Measurements from ENCODE around the gene HTR3A.

Gene HTR3A

DNA sequence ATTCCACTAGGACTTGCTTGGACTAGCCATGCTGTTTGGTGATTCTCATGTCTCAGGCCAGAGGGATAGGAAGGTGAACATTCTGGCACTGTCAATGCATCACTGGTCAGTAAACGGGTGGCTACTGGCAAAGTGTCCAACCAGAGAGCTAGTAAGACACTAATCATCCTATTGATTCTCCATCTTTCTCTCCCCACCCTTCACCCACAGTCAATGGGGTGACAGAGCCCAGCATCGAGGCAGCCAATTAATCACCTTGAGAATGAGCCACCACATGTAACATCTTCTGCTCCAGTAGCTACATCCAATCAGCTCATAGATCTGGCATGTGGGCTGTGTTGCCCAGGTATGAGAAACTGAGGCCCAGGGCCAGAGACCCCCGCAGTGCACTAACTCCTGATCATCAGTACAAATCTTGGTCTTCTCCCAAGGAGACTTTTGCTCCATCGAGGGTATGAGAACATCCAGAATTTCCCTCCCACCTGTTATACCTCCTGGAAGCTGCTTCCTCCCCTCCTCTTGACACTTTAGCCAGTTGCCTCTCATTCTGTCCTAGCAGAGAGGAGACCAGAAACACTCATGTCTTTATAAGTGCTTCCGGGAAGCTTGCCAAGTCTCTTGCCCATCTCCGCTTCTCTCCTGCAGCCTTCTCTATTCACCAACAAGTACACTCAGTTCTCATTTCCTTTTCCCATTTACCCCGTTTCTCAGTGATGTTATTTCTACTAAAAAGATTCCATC, 17.0 kb downstream of the HTR3A start:
- DNase-seq (ENCODE audit: low read depth, low spot score): no peak
- ChIA-PET CTCF (interaction anchor here (1.2 to 8.8 kb wide), 4 partner anchors 11 to 270 kb away, joined by 3 to 251 read pairs (median 12); no protein-coding TSS in a partner anchor), POLR2A (no interaction called here)
- H3K4me3 ChIP-seq (ENCODE audit: low read depth, low read length): no peak overlapping the region
- TF ChIP-seq, protein P1, sequence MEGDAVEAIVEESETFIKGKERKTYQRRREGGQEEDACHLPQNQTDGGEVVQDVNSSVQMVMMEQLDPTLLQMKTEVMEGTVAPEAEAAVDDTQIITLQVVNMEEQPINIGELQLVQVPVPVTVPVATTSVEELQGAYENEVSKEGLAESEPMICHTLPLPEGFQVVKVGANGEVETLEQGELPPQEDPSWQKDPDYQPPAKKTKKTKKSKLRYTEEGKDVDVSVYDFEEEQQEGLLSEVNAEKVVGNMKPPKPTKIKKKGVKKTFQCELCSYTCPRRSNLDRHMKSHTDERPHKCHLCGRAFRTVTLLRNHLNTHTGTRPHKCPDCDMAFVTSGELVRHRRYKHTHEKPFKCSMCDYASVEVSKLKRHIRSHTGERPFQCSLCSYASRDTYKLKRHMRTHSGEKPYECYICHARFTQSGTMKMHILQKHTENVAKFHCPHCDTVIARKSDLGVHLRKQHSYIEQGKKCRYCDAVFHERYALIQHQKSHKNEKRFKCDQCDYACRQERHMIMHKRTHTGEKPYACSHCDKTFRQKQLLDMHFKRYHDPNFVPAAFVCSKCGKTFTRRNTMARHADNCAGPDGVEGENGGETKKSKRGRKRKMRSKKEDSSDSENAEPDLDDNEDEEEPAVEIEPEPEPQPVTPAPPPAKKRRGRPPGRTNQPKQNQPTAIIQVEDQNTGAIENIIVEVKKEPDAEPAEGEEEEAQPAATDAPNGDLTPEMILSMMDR (IDR thresholded peaks at IDR 0.05; ENCODE audit: insufficient read depth, low read length, missing control alignments): no peak

DNA sequence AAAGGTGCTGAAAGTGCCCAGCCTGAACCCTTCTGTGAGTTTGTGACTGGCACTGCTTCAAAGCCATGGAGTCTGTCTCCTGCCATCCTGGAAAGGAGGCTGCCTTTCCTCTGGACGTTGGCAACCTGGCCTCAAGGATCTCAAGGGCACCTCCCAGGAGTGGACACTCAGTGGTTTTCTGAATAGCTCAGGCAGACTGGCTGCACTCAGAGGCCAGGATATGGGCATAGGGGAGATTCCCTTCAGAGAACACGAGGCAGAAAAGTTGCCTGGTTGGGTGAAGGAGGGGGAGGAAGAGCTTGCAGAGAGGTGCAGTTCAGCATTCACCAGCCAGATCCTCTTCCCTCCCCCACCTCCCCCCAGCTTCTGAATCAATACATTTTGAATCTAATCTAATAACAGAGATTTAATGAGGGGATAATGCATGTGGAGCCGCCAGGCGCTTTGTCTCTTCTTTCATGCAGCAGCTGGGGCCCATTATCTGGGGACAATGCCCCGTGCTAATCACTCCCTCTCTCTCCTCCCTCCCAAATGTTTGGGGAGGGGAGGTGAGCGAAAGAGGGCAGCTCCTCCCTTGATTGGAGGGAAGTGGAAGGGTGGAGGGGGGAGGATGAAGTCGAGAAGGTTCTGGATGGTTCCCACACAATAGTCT, 17.7 kb downstream of the HTR3A start:
- CTCF ChIA-PET: interaction anchor here (1.2 to 8.8 kb wide), 5 partner anchors 11 to 276 kb away, joined by 3 to 251 read pairs (median 8); no protein-coding TSS in a partner anchor
- TF ChIP-seq, protein P1 (IDR thresholded peaks at IDR 0.05; ENCODE audit: insufficient read depth, low read length, missing control alignments): no peak
- POLR2A ChIA-PET: no interaction called here
- DNase-seq (ENCODE audit: low read depth, low spot score): no peak
- H3K4me3 ChIP-seq (ENCODE audit: low read depth, low read length): no peak overlapping the region

DNA sequence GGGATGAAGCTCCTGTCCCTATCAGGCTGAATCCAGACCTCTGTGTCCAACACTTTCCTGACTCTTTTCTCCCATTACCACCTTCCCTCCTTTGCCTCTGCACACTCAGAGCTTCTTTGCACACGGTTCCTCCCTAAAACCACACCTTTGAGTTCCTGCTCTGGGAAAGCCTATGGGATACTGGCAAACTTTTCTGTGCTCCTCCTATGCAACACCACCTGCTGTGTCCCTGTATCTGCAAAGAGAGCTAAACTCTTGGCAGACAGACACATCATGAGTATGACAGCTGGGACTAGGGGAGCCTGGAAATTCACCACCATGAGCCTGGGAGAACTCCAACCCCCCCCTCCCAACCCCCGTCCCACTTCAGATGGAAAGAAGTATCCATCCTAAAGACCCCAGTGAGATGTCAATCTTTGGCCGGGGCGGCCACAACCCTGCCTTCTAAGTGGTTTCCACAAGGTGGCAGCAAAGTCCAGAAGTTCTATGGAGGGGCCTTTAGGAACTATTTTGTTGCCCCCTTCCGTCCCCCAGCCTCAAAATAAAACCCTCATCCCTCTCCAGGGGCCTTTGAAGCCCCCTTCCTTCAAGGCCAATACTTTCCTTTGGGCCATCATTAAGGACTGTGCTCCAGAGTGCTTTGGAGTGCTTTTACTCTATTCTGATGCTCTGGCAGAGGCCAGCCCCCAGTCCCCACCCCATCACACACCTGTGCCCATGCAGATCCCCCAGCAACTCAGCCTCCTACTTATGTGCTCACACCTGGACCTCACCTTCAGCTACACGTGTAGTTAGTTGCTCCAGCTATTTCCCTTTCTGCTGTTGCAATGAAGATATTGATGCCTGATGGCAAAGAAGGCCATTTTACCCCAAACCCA, 19.4 kb downstream of the HTR3A start:
- no peak overlapping the region for H3K4me3 ChIP-seq (ENCODE audit: low read depth, low read length)
- CTCF ChIA-PET: interaction anchor here (0.6 to 8.8 kb wide), 9 partner anchors 9 to 274 kb away, joined by 3 to 251 read pairs (median 5); no protein-coding TSS in a partner anchor
- POLR2A ChIA-PET: no interaction called here
- TF ChIP-seq, protein P1 (IDR thresholded peaks at IDR 0.05; ENCODE audit: insufficient read depth, low read length, missing control alignments): peak; percentile 47
- DNase-seq (ENCODE audit: low read depth, low spot score): no peak

DNA sequence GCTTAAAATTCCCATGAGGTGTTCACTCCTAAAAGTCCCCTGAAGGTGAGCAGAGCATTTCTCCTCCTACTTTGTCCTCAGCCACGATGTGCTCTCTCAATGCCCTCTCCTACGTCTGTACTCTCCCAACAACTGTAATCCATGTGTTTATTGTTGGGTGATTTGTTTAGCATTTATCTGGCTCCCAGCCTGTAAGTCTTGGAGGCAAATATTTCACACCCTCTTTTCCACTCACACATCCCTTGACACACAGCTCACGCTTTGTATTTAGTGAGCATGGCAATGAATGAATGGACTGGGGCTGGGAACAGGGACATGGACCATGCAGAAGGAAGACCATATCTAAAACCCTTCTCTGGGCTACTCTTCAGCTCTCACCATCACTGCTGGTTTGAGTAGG, 22.6 kb downstream of the HTR3A start:
- H3K4me3 ChIP-seq (ENCODE audit: low read depth, low read length): no peak overlapping the region
- no peak for DNase-seq (ENCODE audit: low read depth, low spot score)
- CTCF ChIA-PET: interaction anchor here (8.8 kb wide), 1 partner anchor 264 kb away, joined by 251 read pairs; no protein-coding TSS in a partner anchor
- POLR2A ChIA-PET: no interaction called here
- TF ChIP-seq, protein P1 (IDR thresholded peaks at IDR 0.05; ENCODE audit: insufficient read depth, low read length, missing control alignments): no peak

DNA sequence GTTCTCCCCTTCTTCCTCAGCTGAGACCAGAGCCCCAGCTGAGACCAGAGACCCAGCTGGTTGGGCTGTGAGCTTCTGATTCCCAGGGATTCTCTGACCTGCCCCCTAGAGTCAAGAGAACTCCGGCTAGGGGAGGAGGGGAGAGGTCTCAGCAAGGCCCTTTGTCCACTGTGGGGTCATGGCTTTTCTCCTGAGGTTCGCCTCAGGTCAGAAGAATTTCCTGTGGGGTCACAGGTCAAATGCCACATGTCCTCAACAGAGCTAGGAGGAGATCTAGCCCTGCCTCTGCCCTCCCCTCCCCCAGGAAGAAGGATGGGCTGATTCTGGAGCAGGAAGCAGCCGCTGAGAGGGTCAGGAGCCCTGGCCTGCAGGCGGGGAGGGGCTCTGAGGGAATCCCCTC, 23.7 kb downstream of the HTR3A start:
- POLR2A ChIA-PET: no interaction called here
- TF ChIP-seq, protein P1 (IDR thresholded peaks at IDR 0.05; ENCODE audit: insufficient read depth, low read length, missing control alignments): no peak

More for the DNA sequence above, 23.7 kb downstream of the HTR3A start:
- no peak overlapping the region for H3K4me3 ChIP-seq (ENCODE audit: low read depth, low read length)
- no peak for DNase-seq (ENCODE audit: low read depth, low spot score)
- CTCF ChIA-PET: interaction anchor here (8.8 kb wide), 1 partner anchor 263 kb away, joined by 251 read pairs; no protein-coding TSS in a partner anchor

Data from AG04449 (cell line).